SU-DHL-6 (cell line): ENCODE measurements around the gene PDE3A.

Source experiments
- H2AFZ ChIP-seq: fragments of 200-600 bp; sonication (generic); 2 replicates; pipeline ENCODE4 v1.6.1; 2014; ENCODE audit warnings: low read depth, mild to moderate bottlenecking, moderate library complexity, mixed read lengths, antibody characterized with exemption, low read length; ENCODE audit not compliant: severe bottlenecking
- H3F3A ChIP-seq: fragments of 200-600 bp; shearing (Covaris generic); 2 replicates; pipeline ENCODE4 v1.6.0; 2016; ENCODE audit warnings: antibody characterized with exemption, mild to moderate bottlenecking; ENCODE audit not compliant: insufficient read depth
- H3K27ac ChIP-seq: fragments of 200-600 bp; sonication (generic); 2 replicates; pipeline ENCODE4 v1.5.1; 2016; ENCODE audit warnings: low read depth, mild to moderate bottlenecking, low read length, moderate library complexity, mixed read lengths
- H3K27me3 ChIP-seq: fragments of 200-600 bp; sonication (generic), shearing (Covaris generic); 2 replicates; pipeline ENCODE4 v1.6.0; 2014; ENCODE audit warnings: mild to moderate bottlenecking, low read length
- H3K36me3 ChIP-seq: fragments of 200-600 bp; sonication (generic); 2 replicates; pipeline ENCODE4 v1.6.1; 2014; ENCODE audit warnings: mild to moderate bottlenecking, low read length, mixed read lengths
- H3K4me2 ChIP-seq: fragments of 300-600, 200-600 bp; shearing (Covaris generic), sonication (generic); 2 replicates; pipeline ENCODE4 v1.6.0; 2014; ENCODE audit warnings: low read length, low read depth, mild to moderate bottlenecking; ENCODE audit not compliant: poor library complexity, severe bottlenecking
- H3K4me3 ChIP-seq: fragments of 200-600 bp; sonication (generic); 2 replicates; pipeline ENCODE4 v1.5.1; 2014; ENCODE audit warnings: antibody characterized with exemption, low read length, mild to moderate bottlenecking, mixed read lengths; ENCODE audit not compliant: insufficient read depth, poor library complexity, severe bottlenecking
- H3K79me2 ChIP-seq: fragments of 200-600 bp; sonication (generic); 2 replicates; pipeline ENCODE4 v1.6.1; 2014; ENCODE audit warnings: mild to moderate bottlenecking, low read length, moderate library complexity; ENCODE audit not compliant: insufficient read depth
- H3K9ac ChIP-seq: fragments of 200-600 bp; sonication (generic); 2 replicates; pipeline ENCODE4 v1.7.0; 2014; ENCODE audit warnings: mild to moderate bottlenecking, low read length
- H3K9me2 ChIP-seq: fragments of 200-600 bp; sonication (generic); replicated peaks from 2 replicates; pipeline ENCODE4 v1.6.1; 2014; ENCODE audit warnings: low read length; ENCODE audit not compliant: insufficient read depth
- H3K9me3 ChIP-seq: fragments of 200-600 bp; sonication (generic); 2 replicates; pipeline ENCODE4 v1.6.1; 2014; ENCODE audit warnings: low read length, mixed read lengths; ENCODE audit not compliant: insufficient read depth
- H4K20me1 ChIP-seq: fragments of 200-600 bp; sonication (generic); 2 replicates; pipeline ENCODE4 v1.6.1; 2014; ENCODE audit warnings: low read depth, mild to moderate bottlenecking, antibody characterized with exemption, low read length, moderate library complexity, mixed read lengths
- EZH2phosphoT487 ChIP-seq: fragments of 200-600 bp; sonication (generic), shearing (Covaris generic); conservative IDR thresholded peaks from 2 replicates; pipeline ENCODE4 v1.6.1; 2018; ENCODE audit warnings: mild to moderate bottlenecking, antibody characterized with exemption, low read length, moderate library complexity, mixed read lengths
- TF ChIP-seq, protein P1 (sequence below): fragments of 200-600 bp; sonication (generic); IDR thresholded peaks from one replicate; pipeline ENCODE4 v1.5.1; 2017; ENCODE audit warnings: antibody characterized with exemption, mild to moderate bottlenecking, low read length, moderate library complexity; ENCODE audit not compliant: insufficient read depth, poor library complexity, severe bottlenecking

Gene PDE3A

DNA sequence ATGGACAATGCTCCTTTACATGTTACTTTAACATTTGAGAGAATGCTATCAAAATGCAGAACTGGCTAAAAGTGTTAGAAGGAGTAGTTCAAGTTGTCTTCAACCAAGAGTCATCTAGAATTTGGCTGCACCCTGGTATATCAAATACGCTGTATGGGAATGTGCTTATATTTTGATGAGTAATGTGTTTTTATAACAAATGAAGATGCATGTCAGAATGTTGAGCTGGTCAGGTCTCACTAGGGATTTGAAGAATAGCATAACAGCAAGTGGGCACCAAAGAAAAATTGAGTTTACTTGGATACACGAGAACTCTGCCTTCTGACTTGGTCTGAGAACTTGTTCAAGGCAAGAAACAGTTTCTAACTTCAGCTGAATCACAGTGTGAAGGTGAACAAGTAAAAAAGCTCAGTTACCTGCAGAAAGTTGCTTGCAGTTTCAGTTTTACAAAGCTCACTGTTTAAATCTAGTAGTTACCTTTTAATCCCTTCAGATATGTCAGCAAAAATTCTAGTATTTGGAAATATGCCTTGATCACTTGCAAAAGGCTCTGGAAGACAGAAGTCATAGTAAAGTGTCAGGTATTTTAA lies 82.3 kb downstream of the PDE3A start:
- no peaks in the 10 kb centered on the region for H3K9me3 ChIP-seq
- no peak overlapping the region for H3K27ac ChIP-seq
- H4K20me1 ChIP-seq = no peaks in the 10 kb centered on the region
- no peaks in the 10 kb centered on the region for H3K27me3 ChIP-seq
- TF ChIP-seq EZH2phosphoT487 = no peak
- TF ChIP-seq, protein P1, sequence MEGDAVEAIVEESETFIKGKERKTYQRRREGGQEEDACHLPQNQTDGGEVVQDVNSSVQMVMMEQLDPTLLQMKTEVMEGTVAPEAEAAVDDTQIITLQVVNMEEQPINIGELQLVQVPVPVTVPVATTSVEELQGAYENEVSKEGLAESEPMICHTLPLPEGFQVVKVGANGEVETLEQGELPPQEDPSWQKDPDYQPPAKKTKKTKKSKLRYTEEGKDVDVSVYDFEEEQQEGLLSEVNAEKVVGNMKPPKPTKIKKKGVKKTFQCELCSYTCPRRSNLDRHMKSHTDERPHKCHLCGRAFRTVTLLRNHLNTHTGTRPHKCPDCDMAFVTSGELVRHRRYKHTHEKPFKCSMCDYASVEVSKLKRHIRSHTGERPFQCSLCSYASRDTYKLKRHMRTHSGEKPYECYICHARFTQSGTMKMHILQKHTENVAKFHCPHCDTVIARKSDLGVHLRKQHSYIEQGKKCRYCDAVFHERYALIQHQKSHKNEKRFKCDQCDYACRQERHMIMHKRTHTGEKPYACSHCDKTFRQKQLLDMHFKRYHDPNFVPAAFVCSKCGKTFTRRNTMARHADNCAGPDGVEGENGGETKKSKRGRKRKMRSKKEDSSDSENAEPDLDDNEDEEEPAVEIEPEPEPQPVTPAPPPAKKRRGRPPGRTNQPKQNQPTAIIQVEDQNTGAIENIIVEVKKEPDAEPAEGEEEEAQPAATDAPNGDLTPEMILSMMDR = no peak
- H3K9me2 ChIP-seq = no peaks in the 10 kb centered on the region
- H3K79me2 ChIP-seq = no peaks in the 10 kb centered on the region
- H3K4me3 ChIP-seq = no peak overlapping the region
- H3K9ac ChIP-seq = no peak overlapping the region
- no peak overlapping the region for H3K4me2 ChIP-seq
- H3F3A ChIP-seq = no peaks in the 10 kb centered on the region
- no peaks in the 10 kb centered on the region for H3K36me3 ChIP-seq
- no peak overlapping the region for H2AFZ ChIP-seq

DNA sequence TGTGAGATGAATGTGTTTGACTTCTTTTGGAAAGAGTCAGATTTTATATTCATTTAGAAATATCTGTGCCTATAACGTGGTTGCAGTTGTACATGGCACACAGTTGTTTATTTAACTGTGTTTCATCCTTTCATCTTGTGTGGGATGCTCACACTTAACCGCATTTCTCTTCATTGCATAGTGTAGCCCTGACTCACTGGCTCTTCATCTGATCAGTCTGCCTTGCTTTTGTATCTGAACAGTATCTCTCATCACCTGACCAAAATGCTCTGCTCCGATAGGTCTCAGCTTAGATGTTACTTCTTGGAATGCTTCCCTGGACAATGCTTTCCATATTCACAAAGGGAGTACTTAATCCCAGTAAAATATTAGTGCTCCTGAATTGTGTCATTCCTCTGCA lies 83.4 kb downstream of the PDE3A start:
- Histone ChIP-seq H3K36me3 (no peaks in the 10 kb centered on the region), H3K79me2 (no peaks in the 10 kb centered on the region), H3F3A (no peaks in the 10 kb centered on the region), H4K20me1 (no peaks in the 10 kb centered on the region), H3K4me3 (no peak overlapping the region), H3K27me3 (no peaks in the 10 kb centered on the region), H3K9me2 (no peaks in the 10 kb centered on the region), H3K4me2 (no peak overlapping the region), H3K9me3 (no peaks in the 10 kb centered on the region), H2AFZ (no peak overlapping the region), H3K9ac (no peak overlapping the region), H3K27ac (no peak overlapping the region)
- TF ChIP-seq EZH2phosphoT487 = no peak
- TF ChIP-seq, protein P1 = no peak

DNA sequence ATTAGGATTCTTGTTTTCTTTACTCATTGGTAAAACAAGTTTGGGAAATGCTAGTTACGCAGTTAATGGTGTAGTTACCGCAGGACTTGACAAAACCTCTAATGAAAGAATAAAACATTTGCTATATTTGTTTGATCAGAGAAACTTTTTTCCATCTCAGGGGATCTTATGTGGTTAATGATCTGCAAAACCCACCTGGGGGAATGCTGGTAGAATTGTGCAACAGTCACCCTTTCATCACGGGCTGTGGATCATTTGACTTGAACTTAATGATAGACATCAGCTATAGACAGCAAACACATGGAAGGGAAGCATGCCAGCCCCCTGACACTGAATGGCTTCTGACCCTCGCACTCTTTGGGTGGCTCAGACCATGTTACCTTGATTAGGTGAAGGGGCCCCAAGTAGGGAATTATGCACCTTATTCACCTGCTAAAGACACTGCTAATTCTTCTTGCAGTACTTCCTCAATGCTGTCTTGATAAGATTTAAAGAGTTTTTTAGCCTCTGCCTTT lies 84.2 kb downstream of the PDE3A start:
- Histone ChIP-seq H3K27ac (no peak overlapping the region), H2AFZ (no peak overlapping the region), H3K9ac (no peak overlapping the region), H3K36me3 (no peaks in the 10 kb centered on the region), H3F3A (no peaks in the 10 kb centered on the region), H3K9me2 (no peaks in the 10 kb centered on the region), H3K4me3 (no peak overlapping the region), H3K9me3 (no peaks in the 10 kb centered on the region), H3K79me2 (no peaks in the 10 kb centered on the region), H4K20me1 (no peaks in the 10 kb centered on the region), H3K4me2 (no peak overlapping the region), H3K27me3 (no peaks in the 10 kb centered on the region)
- TF ChIP-seq, protein P1 = no peak
- no peak for TF ChIP-seq EZH2phosphoT487
